Inflammatory macrophage (primary cell): ENCODE measurements around the gene MESP2.

Experiments
- DNase-seq, 2 donors: peaks; one replicate each; pipeline ENCODE4 v3.0.0-alpha.2; 2020 to 2022

The MESP2 gene

DNA sequence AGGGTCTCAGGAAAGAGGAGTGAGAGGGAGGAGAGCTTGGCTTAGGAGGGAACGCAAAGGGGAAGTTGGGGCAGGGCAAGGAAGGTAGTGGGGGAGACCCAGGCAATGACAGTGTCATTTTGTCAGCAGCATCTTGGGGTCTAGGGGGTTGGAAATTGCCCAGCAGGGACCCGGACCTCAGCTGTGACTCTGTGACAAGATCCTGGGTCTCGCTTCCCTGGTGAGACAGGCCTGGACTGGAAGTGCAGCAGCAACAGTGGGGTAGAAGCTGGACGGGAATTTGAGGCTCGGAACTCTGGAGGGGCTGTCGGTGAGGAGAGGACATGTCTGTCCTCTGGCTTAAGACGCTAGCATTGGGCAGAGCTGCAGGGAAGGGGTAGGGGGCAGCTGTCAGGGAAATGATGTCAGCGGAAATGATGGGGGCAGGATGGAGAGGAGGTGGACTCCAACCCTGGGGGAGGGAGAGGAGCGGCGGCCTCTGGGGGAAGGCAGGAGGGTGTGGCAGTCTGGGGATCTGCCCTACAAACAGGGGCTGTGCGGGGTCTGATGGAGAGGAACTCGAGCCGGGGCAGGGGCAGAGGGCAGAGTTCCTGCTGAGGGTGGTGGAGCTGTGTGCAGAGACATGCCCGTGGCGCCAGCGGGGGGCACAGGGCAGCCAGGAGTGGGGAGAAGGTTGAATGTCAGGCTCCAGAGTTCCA lies 26.2 kb downstream of the MESP2 start:
- no peak for DNase-seq

DNA sequence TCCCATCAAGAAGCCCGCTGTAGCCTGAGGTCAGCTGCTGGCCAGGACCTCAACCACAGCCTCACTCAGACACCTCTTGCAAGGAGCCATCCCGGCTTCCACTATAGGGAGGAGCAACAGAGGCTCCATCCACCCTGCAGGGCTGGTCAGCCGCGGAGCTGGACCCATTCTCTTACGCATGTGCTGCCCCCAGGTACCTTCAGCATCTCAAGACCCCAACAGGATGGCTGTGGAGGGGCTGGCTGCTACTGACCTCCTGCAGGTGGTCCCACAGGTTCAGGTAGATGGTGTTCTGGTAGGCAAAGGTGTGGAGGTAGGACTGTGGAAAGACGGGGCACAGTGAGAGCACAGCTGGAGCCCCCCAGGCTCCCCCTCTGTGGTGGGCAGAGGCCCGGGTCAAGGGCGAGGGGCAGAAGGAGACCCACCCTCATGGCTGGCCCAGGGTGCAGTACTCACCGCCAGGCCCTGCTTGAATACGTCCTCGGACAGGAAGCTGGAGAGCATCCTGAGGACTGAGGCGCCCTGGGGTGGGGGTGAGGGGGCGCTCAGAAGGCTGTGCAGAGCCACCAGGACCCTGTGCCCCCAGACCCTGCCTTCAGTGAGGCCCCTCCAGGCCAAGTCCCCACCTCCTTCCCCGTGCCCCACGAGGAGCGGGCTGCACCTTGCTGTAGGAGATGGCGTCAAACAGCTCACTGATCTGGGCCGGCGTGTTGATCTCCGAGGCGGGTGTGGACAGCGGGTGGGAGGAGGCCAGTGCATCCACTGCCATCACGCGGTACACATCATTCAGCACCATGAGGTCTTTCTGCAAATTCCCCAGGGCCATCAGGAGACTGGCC lies 27.1 kb downstream of the MESP2 start:
- no peak for DNase-seq

DNA sequence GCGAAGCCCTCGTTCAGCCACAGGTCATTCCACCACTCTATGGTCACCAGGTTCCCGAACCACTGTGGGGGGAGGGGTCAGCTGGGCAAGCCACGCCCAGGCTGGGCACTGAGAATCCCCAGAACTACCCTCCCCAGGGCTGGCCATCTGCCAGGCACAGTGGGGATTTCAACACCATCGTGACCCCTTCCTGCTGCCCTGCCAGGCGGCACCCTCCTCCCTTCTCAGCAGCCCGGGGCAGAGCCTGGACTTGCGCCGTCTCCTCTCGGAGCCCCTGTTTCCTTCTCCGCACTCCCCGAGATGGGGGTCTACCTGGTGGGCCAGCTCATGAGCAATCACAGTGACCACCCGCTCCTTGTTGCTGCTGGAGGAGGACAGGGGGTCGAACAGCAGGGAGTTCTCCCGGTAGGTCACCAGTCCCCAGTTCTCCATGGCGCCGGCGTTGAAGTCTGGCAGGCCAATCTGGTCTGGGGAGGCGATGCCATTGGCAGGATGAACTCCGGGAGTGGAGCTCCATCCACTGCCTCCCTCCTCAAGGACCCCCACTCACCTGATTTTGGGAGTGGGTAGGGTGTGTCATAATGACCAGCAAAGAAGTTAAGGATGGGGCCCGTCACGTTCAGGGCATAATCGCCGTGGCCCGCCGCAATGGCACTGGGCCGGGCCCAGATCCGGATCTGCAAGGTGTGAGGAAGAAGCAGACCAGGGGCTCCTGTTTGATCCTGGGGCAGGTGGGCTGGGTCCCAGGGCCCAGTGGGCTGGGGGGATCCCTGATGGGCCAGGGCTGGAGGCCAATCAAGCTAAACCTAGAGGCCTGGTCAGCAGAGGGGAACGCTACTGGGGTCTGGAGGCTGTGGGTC lies 28.0 kb downstream of the MESP2 start:
- DNase-seq: peak in 1 of 2 donors; percentile 21

DNA sequence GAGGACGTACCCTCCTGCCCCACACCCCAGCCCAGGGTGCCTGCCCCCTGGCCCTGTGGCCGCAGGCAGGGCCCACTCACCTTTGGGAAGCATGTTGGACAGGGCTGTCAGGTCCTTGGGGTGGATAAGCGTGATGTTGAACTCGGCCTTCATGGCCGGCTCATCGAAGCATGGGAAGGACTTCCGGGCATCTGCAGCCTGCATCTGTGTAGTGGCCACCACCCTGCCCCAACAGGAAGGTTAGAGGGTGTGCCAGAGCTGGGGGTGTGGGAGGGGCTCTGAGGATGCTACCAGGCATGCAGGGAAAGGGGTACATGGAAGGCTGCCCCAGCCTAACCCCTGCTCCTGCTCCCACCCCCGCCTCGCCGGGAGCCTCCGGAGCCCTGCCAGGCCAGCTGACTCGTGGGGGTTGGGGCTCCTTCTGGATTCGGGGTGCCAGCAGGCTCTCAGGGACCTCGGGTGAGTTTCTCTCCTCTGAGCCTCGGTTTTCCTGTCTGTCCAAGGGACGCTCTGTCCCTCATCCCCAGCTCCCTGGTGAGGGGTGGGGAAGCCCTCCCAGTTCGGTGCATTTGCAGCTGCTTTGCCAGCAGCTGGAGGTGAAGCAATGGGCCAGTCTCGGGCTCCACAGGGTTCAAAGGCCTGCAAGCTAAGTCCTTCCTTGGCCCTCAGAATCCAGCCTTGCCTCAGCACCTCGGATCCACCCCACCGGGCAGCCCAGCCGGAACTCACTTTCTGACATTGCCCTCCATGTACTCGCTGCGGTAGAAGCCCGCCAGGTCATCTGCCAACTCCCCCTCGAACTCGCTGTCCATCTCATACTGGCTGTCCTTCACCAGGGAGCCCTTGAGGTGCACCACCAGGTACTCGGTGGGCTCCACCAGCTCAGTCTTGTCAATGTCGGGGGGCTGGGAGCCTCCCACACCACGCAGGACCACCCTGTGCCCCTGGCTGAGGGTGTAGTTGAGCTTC lies 29.4 kb downstream of the MESP2 start:
- DNase-seq: no peak

DNA sequence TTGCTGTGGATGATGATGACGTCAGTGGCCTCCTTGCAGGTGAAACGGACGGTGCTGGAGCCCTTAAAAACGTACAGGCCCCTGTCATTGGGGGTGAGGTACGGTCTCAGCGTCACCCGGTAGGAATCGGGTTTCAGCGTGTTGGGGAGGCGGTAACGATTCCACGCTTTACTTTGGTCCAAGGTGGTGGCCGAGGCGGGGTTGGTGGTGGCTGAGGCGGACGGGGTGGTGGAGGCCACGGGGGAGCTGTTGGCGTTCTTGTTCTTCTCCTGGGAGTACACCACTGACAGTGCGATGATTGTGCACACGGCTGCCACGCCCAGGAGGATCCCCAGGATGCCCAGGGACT lies 30.1 kb downstream of the MESP2 start:
- DNase-seq: no peak

DNA sequence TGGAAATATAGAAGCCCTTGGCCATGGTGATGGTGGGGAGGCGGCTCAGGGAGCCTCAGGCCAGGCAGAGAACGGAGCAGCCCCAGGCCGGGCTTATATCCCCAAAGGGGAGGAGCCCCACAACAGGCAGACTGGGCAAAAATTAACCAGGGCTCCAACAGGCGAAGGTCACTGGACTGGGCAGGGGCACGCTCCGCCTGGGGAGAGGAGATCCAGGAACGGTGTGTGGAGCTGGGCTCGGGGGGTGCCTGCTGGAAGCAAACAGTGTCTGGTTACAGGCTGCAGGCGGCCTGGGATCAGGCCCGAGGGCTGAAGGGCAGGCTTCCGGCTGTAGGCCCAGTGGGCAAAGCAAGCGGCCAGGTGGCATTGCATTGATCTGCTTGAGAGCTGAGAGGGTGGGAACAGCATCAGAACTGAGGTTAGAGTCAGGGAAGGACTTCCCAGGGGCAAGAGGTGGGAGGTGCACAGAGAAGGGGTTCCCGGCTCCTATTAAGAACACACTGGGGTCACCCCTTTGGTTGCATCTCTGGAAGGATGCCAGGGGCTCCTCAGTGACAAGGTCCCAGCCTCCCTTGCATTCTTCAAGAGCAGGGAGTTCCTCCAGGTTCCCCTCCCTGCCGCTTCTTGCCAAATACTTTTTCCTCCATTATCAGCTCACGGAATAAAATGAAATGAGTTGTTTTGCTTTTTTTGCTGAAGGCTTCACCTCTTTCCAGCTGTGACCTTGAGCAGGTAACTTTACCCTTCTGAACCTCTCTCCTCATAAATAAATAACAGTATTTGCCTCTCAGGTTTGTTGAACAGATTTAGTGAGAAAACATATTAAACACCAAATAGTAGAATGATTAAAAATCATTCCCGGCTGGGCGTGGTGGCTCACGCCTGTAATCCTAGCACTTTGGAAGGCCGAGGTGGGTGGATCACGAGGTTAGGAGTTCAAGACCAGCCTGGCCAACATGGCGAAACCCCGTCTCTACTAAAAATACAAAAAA lies 30.7 kb downstream of the MESP2 start:
- DNase-seq: no peak

DNA sequence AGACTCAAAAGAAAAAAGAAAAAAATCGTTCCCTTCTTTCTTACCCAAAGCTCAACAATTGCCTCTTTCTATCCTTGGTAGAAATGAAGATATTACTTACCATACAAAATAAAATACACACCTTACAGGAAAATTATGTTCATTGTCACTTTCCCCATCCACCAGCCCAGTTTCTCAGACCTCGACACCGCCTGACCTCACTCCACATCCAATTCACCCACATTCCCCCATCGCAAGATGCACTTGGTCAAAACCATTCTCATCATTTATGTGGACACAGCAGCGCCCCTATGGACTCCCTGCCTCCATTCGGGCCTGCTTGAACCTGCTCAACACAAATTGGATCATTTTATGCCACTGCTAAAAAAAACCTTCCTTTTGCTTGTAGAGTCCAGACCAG lies 31.6 kb downstream of the MESP2 start:
- DNase-seq: no peak

DNA sequence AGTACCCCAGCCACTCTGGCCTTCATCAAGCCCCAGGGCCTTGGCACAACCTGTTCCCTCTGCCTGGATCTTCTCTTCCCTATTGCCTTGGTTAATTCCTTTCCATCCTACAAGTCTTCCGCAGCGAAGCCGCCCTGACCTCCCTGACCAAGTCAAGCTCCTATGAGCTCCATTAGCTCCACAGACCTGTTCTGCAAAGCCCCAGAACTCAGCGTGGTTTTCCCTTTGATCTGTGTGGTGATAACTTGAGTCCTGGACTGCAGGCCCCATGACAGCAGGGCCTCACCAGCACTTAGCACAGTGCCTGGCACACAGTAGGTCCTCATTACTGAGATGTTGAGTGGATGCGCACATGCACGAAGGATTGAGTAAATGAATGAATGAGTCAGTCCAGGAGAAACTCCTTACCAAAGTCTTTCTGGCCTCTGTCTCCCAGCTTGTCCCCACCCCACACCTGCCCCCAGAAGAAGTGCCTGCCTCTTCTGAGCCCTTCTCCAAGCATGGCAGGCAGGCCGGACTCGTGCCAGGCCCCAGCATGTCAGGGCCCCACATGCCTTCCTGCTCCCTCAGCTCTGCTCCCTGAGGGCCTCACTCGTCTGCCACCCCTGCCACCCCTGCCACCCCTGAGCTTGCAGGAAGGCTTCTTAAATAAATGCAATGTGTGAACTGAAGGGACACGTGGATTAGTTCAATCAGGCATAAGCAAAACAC lies 32.2 kb downstream of the MESP2 start:
- no peak for DNase-seq

DNA sequence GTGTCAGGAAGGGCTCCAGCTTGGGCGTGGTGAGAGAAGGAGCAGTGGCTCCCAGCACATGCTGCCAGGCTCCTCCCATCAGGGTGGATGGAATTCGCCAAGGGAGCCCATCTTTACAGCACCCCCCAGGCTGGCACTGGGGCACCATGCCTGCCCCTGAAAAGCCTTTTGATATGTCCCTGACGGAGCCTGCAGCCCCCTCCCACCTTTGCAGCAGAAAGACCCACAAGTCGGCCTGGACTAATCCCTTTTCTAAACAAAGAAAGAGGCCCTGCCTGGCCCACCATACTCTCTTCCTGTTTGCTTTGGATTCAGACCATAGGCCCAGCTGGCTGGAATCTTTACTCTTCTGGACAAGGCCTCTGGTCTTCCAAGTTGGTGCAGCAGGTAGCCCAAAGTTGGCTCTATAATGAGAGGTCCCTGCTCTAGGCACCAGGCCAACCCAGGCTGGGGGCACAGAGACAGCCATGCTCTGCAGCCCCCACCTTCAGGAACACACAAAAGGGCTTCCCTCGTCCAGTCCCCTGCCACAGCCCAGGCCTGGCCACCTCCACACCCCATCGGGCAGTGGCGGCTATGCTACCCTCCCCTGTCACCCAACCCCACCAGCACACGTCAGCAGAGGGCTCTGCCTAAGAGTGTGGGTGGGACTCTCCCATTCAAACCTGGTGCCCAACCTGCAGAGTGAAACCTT lies 33.1 kb downstream of the MESP2 start:
- DNase-seq: no peak

DNA sequence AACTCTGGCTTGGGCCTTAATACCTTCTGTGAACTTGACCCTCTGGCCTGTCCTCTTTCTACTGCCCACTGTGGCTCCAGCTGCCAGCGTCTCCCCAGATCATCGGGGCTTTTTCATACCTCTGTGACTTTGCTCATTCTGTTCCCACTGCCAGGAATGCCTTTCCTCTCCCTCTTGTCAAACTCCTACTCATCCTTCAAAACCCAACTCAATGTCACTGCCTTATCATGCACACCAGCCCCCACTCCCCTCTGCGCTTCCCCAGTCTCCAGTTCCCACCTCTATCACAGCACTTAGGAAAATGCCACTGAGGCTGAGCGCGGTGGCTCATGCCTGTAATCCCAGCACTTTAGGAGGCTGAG lies 33.6 kb downstream of the MESP2 start:
- DNase-seq: no peak

DNA sequence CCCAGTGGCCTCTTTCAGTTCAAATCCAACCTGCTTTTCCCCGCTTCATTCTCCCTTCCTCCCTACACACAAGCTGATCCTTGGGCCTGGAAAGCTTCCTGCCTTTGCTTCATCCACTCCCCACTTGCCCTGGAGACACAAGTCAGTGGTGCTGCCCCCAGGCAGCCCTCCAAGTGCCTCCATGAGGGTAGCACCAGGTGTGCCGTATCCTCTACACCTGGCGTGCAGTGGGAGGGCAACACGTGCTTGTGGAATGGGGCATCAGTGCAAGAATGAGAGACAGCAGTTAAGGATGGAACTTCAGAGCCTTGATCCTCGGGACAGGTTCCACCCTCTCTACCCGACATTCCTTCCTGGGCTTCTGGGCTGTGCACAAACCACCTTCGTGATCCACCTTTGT lies 34.7 kb downstream of the MESP2 start:
- DNase-seq: no peak

DNA sequence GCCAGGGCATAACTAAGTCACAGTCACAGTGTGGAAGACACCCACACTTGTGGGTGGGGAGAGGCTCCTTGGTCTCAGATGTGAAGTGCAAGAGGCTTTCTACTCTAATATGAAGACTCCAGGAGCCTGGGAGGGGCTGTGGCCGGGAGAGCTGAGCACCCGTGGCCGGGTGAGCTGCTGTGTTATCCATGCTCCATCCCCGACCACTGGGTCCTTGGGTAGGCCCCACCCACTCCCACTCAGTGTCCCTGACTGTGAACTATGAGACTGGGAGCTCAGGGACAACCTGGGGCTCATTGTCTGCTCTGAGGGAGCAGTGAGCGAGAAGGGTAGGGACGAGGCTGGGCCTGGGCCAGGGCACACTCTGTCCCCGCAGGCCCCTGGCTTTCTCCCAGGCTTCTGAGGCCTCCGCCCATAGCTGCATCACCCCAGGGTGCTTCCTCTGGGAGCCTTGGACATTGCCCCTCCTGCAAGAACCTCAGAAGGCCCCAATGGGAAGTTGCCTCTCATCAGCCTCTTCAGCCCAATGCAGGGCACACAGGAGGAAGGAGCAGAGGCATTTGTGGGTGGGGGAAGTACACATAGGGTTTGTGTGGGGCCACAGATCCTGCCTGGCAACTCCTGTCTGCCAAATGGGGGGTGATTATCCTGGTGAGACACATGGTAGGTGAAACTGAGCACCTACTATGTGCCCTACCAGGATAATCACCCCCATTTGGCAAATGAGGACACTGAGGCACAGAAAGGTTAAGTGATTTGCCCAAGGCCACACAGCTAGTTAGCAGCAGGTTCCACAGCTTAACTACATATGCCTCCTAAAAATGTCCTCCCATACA lies 36.1 kb downstream of the MESP2 start:
- DNase-seq: peak; percentile 90 to 93

DNA sequence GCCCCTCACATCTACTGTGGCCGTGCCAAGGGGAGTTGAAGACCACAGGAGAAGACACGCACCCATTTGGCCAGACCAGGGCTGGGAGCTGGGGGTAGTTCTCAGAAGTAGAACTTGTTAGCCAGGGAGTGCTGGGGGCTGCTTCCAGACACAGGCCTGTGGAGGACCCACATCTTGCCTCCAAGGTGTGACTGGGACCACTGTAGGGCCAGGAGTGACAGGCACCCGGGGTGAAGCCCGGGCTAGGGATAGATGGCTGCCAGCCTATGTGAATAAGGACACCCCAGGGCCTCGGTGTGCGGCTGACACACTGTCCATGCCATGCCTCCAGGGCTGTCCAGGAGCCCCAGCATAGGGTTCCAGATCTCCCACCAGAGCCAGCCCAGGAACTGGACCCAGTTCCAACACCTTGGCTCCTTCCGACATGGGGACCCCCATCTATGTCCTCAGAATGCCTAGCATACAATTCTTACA lies 36.8 kb downstream of the MESP2 start:
- no peak for DNase-seq

DNA sequence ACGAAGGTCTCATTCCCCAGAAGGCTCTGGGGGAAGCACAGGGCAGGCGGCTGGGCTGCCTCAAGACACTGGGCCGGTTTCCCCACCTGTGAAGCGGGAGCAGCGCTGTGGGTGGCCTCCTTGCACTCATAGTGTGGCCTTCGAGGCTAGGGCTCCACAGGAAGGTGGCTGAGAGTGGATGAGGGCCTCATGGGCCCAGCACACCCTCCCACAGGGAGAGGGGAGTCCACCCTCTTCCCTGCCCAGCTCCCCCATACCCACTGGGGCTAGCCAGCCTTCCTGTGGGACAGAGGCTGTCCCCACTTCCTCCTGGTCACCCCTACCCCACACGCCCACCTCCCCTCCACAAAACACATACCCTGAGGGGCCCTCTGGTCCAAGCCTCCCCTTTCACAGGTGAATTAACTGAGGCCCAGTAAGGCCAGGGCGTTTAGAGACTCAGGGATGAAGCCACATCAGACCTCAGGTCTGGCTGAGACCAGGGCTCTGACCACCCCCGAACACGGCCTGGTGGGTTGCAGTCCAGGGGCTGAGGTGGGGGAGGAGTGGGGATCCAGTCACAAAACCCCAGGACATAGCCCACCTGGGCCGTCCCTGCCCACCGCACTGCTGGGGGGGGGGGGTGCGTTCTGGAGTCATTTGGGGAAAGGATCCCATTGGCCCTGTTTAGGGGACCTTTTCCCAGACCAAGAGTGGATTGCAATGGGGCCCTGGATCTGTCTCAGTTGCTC lies 37.4 kb downstream of the MESP2 start:
- no peak for DNase-seq

DNA sequence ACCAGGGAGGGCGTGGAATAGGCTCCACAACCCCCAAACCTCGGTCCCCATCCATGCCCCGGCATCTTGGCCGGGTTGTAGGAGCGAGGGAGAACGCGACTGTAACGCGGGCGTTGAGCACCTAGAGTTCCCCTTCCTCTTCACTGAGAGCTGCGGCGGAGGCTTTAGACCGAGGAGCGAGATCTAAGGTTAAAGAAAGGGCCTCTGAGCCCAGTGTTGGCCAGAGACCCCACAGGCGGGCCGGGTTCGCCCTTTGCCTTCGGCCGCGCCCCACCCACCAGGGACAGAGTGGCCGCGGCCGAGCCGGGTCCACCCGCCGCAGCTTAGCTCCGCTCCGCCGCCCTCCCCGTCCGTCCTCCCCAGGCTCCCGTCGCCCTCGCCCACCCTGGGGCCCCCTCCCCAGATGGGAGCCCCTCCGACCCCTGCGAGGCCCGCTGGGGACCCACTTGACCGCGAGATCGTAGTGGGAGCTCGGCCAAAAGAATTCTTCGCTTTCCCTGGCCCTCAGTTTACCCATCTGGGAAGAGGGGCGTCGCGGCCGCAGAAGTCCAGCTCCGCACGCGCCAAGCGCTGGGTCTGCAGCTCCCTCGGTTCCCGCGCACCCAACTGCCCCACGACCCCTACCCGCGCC lies 38.1 kb downstream of the MESP2 start:
- DNase-seq: peak; percentile 52 to 57

DNA sequence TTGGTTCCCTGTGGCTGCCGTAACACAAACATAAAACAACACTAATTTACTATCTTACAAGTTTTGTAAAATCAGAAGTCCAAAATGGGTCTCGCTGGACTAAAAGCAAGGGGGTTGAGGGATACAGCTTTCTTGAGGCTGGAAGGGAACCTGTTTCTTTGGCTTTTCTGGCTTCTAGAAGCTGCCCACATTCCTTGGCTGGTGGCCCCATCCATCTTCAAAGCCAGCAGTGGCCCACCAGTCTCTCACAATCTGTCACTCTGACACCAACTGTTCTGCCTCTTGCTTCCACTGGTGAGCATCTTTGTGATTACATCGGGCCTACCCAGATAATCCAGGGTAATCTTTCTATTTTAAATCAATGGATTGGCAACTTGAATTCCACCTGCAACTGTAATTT lies 39.6 kb downstream of the MESP2 start:
- no peak for DNase-seq

DNA sequence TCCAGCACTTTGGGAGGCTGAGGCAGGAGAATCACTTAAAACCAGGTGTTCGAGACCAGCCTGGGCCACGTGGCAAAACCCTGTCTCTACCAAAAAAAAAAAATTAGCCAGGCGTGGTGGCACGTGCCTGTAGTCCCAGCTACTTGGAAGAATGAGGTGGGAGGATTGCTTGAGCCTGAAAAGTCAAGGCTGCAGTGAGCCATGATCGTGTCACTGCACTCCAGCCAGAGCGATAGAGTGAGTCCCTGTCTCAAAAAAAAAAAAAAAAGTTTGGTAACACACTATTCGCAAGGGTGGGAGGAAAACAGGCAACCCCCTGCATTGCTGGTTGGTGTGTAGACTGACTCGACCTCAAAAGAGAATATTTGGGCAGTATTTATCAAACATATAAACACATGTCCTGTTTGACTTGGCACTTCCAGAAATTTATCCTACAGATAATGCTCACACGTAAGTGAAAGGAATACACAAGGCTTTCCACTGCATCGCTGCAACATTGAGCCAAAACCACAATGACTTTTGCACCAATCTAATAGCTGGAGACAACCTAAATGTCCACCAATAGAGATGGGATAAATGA lies 41.7 kb downstream of the MESP2 start:
- DNase-seq: no peak
